ENCODE results near the gene MADD. TPM values are rescaled to one million over a fixed set of nuclear protein-coding genes. Genes with fewer than 3 reads are reported as not detected.

Gene MADD
- total and polyA plus RNA-seq, 2 donors (not counting 3 experiments of a cell fraction or from before 2014, with no cell fraction given) = 35.3 to 36.8 TPM

DNA sequence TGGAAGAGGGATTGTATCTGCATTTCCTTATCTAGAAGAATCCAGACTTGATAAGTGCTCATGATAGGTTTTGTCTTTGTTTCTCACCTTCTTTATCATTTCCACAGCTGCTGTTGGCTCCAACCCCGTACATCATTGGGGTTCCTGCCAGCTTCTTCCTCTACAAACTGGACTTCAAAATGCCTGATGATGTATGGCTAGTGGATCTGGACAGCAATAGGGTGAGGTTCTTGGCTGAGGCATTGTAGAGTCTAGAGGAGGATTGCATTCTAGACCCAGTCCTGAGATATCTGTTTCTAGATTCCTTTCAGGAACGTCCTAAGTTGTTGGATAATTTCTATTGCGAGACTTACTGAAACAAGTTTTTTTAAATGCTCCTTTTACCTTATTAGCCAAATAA is 8.1 kb downstream of the MADD start:
- ChIA-PET CTCF (interaction anchor here (0.9 kb wide), 1 partner anchor 77 kb away, joined by 4 read pairs; no protein-coding TSS in a partner anchor), POLR2A (no interaction called here)
- TF ChIP-seq MYC (IDR thresholded peaks at IDR 0.05; ENCODE audit: low read depth, low read length) = no peak
- TF ChIP-seq, protein P1, sequence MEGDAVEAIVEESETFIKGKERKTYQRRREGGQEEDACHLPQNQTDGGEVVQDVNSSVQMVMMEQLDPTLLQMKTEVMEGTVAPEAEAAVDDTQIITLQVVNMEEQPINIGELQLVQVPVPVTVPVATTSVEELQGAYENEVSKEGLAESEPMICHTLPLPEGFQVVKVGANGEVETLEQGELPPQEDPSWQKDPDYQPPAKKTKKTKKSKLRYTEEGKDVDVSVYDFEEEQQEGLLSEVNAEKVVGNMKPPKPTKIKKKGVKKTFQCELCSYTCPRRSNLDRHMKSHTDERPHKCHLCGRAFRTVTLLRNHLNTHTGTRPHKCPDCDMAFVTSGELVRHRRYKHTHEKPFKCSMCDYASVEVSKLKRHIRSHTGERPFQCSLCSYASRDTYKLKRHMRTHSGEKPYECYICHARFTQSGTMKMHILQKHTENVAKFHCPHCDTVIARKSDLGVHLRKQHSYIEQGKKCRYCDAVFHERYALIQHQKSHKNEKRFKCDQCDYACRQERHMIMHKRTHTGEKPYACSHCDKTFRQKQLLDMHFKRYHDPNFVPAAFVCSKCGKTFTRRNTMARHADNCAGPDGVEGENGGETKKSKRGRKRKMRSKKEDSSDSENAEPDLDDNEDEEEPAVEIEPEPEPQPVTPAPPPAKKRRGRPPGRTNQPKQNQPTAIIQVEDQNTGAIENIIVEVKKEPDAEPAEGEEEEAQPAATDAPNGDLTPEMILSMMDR (IDR thresholded peaks at IDR 0.05; ENCODE audit: extremely low read depth in 1 of 2, insufficient read depth in 1 of 2, low read depth in 1 of 2, low read length in 2 of 2) = no peak
- no peak overlapping the region for H3K4me3 ChIP-seq (replicated peaks in 1 of 3; ENCODE audit: insufficient read depth in 1 of 3, low read depth in 1 of 3, low read length in 3 of 3)
- no peak overlapping the region for H3K27ac ChIP-seq (ENCODE audit: insufficient read depth, low read depth, low read length)
- no peaks in the 10 kb centered on the region for H3K79me2 ChIP-seq (ENCODE audit: control insufficient read depth, insufficient read depth, low read length)
- dilution Hi-C loops (cut with MboI; ENCODE audit: extremely low pct_ligation_motif_present, low sequenced_read_pairs) = no loop called here
- no peaks in the 10 kb centered on the region for H3K4me1 ChIP-seq (ENCODE audit: control insufficient read depth, extremely low read depth, insufficient read depth, low read length)
- no peak overlapping the region for H3K9ac ChIP-seq (replicated peaks; ENCODE audit: extremely low read depth, insufficient read depth, low read length)
- H3K27me3 ChIP-seq (ENCODE audit: control insufficient read depth in 2 of 2, insufficient read depth in 2 of 2, low read length in 2 of 2) = no peaks in the 10 kb centered on the region
- DNase-seq (ENCODE audit: low read depth, low spot score) (no peak), FAIRE-seq (no peak)
- H4K20me1 ChIP-seq (replicated peaks; ENCODE audit: control insufficient read depth, extremely low read depth, insufficient read depth, low read length) = no peaks in the 10 kb centered on the region
- no peaks in the 10 kb centered on the region for H3K9me3 ChIP-seq (replicated peaks; ENCODE audit: control insufficient read depth, insufficient read depth, low read length)
- intact Hi-C loops (cut with micrococcal nuclease) = no loop called here
- BruUV-seq (replicated peaks) = no TSS peak
- H3K36me3 ChIP-seq (ENCODE audit: control insufficient read depth in 2 of 2, extremely low read depth in 1 of 2, insufficient read depth in 2 of 2, low read length in 2 of 2) = peaks cover 21 to 50% of the 10 kb centered on the region in 2 experiments
- H3K4me2 ChIP-seq (ENCODE audit: insufficient read depth, low read length) = no peak overlapping the region
- no peak overlapping the region for H2AFZ ChIP-seq (ENCODE audit: low read depth, low read length)
- H3K9me1 ChIP-seq (replicated peaks; ENCODE audit: control insufficient read depth, extremely low read depth, insufficient read depth, low read length) = no peaks in the 10 kb centered on the region

DNA sequence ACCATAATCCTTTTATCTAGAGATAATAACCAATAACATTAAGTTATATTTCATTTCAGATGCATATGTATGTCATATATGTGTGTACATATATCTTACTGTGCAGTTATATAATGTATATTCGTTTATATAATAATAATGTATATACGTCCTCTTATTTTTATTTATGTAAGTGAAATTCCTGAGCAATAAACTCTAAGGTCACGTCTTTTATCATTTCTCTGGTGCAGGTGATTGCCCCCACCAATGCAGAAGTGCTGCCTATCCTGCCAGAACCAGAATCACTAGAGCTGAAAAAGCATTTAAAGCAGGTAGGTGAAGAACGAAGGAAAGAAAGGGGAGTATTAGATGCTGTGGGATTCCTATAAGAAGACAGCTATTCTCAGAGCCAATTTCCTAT is 8.8 kb downstream of the MADD start:
- no peak overlapping the region for H2AFZ ChIP-seq (ENCODE audit: low read depth, low read length)
- H3K27ac ChIP-seq (ENCODE audit: insufficient read depth, low read depth, low read length) = no peak overlapping the region
- intact Hi-C loops (cut with micrococcal nuclease) (no loop called here), dilution Hi-C loops (cut with MboI; ENCODE audit: extremely low pct_ligation_motif_present, low sequenced_read_pairs) (no loop called here)
- peaks cover 21 to 50% of the 10 kb centered on the region in 2 experiments for H3K36me3 ChIP-seq (ENCODE audit: control insufficient read depth in 2 of 2, extremely low read depth in 1 of 2, insufficient read depth in 2 of 2, low read length in 2 of 2)
- no peak for FAIRE-seq
- no peaks in the 10 kb centered on the region for H3K9me1 ChIP-seq (replicated peaks; ENCODE audit: control insufficient read depth, extremely low read depth, insufficient read depth, low read length)
- H3K4me2 ChIP-seq (ENCODE audit: insufficient read depth, low read length) = no peak overlapping the region
- POLR2A ChIA-PET = no interaction called here
- no peaks in the 10 kb centered on the region for H4K20me1 ChIP-seq (replicated peaks; ENCODE audit: control insufficient read depth, extremely low read depth, insufficient read depth, low read length)
- no peaks in the 10 kb centered on the region for H3K9me3 ChIP-seq (replicated peaks; ENCODE audit: control insufficient read depth, insufficient read depth, low read length)
- BruUV-seq (replicated peaks) = no TSS peak
- no peaks in the 10 kb centered on the region for H3K79me2 ChIP-seq (ENCODE audit: control insufficient read depth, insufficient read depth, low read length)
- no peaks in the 10 kb centered on the region for H3K4me1 ChIP-seq (ENCODE audit: control insufficient read depth, extremely low read depth, insufficient read depth, low read length)
- no peak overlapping the region for H3K4me3 ChIP-seq (replicated peaks in 1 of 3; ENCODE audit: insufficient read depth in 1 of 3, low read depth in 1 of 3, low read length in 3 of 3)
- no peak for DNase-seq (ENCODE audit: low read depth, low spot score)
- TF ChIP-seq EZH2 (IDR thresholded peaks at IDR 0.05; ENCODE audit: borderline replicate concordance, low read depth, low read length, severe bottlenecking) (no peak), MYC (IDR thresholded peaks at IDR 0.05; ENCODE audit: low read depth, low read length) (no peak), JUN (IDR thresholded peaks at IDR 0.05; ENCODE audit: borderline replicate concordance, insufficient read depth, insufficient read length, low read depth) (no peak), FOS (IDR thresholded peaks at IDR 0.05; ENCODE audit: borderline replicate concordance, insufficient read depth, low read length) (no peak), GATA2 (IDR thresholded peaks at IDR 0.05; ENCODE audit: insufficient read depth, insufficient read length, low read depth, low read length) (no peak), POLR2AphosphoS5 (IDR thresholded peaks at IDR 0.05; ENCODE audit: insufficient read depth, low read depth, low read length) (no peak), POLR2A (IDR thresholded peaks at IDR 0.05; ENCODE audit: low read depth, low read length) (no peak)
- TF ChIP-seq, protein P2, sequence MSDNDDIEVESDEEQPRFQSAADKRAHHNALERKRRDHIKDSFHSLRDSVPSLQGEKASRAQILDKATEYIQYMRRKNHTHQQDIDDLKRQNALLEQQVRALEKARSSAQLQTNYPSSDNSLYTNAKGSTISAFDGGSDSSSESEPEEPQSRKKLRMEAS (IDR thresholded peaks at IDR 0.05; ENCODE audit: insufficient read depth, insufficient read length) = no peak
- TF ChIP-seq, protein P1 (IDR thresholded peaks at IDR 0.05; ENCODE audit: extremely low read depth in 1 of 2, insufficient read depth in 1 of 2, low read depth in 1 of 2, low read length in 2 of 2) = no peak
- CTCF ChIA-PET = no interaction called here
- H3K9ac ChIP-seq (replicated peaks; ENCODE audit: extremely low read depth, insufficient read depth, low read length) = no peak overlapping the region
- H3K27me3 ChIP-seq (ENCODE audit: control insufficient read depth in 2 of 2, insufficient read depth in 2 of 2, low read length in 2 of 2) = no peaks in the 10 kb centered on the region

Data from endothelial cell of umbilical vein (primary cell).